SH-SY5Y (cell line): ENCODE results near the gene AJUBA.

Experiments used
- GATA2 ChIP-seq: IDR thresholded peaks from 2 replicates; pipeline ENCODE4 v1.6.1; 2011; ENCODE audit warnings: mild to moderate bottlenecking, low read depth, low read length
- GATA3 ChIP-seq: IDR thresholded peaks from 2 replicates; pipeline ENCODE4 v1.6.1; 2011; ENCODE audit warnings: low read depth, mild to moderate bottlenecking, low read length, moderate library complexity

AJUBA gene

GRCh38 chr14:22995889-22996625, 13.7 kb upstream of the AJUBA start:
- TF ChIP-seq GATA2 (no peak), GATA3 (no peak)

GRCh38 chr14:22994762-22995275, 12.5 kb upstream of the AJUBA start:
- no peak for TF ChIP-seq GATA2
- TF ChIP-seq GATA3: no peak

- no peak for TF ChIP-seq GATA3
- no peak for TF ChIP-seq GATA2
These were observed 11.2 kb upstream of the AJUBA start for GRCh38 chr14:22993517-22993916.

DNA sequence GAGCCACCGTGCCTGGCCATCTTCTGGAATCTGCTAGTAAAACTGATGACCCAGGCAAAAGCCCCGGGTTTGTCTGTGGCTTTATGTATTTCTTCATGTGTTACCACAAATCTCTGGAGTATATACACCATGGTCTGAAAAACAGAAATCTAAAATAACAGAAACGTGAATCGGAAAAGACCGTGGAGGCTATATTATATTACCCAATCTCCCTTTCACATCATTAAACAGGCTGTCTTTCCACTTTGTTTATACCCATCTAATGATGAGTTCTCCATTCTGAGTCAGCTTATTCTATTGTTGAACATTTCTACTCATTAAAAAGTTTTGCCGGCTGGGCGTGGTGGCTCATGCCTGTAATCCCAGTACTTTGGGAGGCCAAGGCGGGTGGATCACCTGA, 9.5 kb upstream of the AJUBA start:
- TF ChIP-seq GATA3 (no peak), GATA2 (no peak)

- no peak for TF ChIP-seq GATA3
- TF ChIP-seq GATA2: no peak
These were observed 4.9 kb upstream of the AJUBA start for GRCh38 chr14:22987291-22987690.

DNA sequence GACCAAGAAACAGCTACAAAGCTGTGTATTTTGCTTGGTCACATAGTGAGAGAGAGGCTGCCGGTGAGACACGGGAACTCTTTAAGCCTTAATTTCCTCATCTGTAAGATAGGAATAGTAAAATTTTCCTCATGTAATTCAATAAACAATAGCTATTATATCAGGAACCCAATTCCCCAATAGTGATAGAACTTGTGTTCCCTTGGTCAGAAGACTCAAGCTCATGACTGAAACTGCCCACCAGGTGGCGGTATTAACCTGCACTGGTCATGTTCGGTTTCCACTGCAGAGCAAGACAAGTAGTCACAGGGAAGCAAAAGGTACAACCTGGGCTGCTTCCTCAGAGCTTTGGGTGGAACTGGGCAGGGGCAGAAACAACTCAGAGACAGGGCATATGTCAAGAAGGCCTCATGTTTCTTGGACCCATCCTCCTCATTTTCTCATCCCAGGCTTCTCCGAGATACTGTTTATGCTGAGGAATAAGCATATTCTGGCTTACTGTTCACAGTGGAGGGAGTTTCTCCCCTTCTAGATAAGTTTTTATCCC, 4.2 kb upstream of the AJUBA start:
- TF ChIP-seq GATA3: no peak
- no peak for TF ChIP-seq GATA2

- no peak for TF ChIP-seq GATA2
- no peak for TF ChIP-seq GATA3
These were observed 3.6 kb upstream of the AJUBA start for GRCh38 chr14:22985894-22986507.

GRCh38 chr14:22984959-22985658, 2.8 kb upstream of the AJUBA start:
- TF ChIP-seq GATA2 (no peak), GATA3 (no peak)

- TF ChIP-seq GATA3 (no peak), GATA2 (no peak)
These were observed 375 bp downstream of the AJUBA start for GRCh38 chr14:22981876-22982476.

- TF ChIP-seq GATA3 (no peak), GATA2 (no peak)
These were observed 1.1 kb downstream of the AJUBA start for GRCh38 chr14:22981090-22981875.

DNA sequence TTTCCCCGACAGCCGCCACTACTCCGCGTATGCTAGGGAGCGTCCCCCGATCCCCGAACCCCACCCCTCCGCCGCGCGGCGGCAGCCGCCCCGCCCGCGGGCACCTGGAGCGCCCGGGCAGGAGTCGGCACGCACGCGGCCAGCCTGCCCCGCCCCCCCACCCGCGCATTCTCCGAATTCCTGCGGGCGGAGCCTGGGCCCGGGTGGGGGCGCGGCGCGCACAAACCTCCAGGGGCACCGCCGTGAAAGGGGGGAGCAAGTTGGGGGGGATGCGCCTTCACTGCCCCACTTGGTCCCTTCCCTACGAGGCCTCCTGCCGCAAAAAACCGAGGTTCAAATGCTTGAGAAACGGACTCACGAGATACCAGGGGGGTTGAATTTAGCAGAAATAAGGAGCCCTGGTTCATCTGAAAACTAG, 1.7 kb downstream of the AJUBA start:
- TF ChIP-seq GATA2: no peak
- no peak for TF ChIP-seq GATA3

DNA sequence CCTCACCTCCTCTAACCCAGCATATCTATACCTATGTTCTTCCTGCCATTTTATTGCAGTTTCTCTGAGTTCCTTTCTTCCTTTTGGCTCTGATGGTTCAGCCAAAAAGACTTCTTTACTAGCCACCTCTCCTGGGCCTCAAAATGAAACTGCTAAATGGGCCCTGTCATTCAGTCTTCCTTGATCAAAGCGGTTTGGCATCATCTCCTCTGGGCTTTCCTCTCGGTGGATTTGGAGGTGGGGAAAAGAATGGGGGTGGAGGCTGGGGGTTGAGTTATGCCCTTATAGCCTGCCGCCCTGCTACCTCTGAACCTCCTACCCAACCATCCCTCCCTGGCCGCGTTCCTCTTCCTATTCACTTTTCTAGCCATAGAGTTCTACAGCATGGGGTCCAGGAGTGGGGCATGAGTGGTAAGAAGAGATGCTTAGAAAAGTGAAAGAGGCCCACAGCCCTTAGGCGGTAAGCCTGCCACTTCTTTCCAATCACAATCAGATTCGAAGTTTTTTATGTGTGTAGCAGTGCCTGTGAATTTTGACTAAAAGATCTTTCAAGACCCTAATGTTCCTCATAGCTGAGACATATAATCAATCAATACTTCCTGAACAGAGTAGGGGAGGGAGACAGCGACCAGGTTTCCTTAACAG, 2.5 kb downstream of the AJUBA start:
- TF ChIP-seq GATA3 (no peak), GATA2 (no peak)
